Keratinocyte (primary cell): ENCODE data around the gene IFRD2. TPM values are rescaled to one million over a fixed set of nuclear protein-coding genes. Genes with fewer than 3 reads are reported as not detected.

ENCODE experiments used
- DNase-seq: peaks from one replicate; pipeline ENCODE4 v3.0.0-alpha.2; 2011; ENCODE audit warnings: low read depth, missing footprints, low spot score
- FAIRE-seq: peaks from 2 replicates; lab custom pipeline; 2011; peaks lifted over from hg19 to GRCh38; lab: Jason Lieb, UNC
- H2AFZ ChIP-seq: 2 replicates; pipeline ENCODE4 v1.6.0; 2012; ENCODE audit warnings: low read length, control low read depth, inconsistent platforms; ENCODE audit not compliant: control insufficient read depth
- H3K27ac ChIP-seq: 2 replicates; pipeline ENCODE4 v1.5.1; 2011; ENCODE audit warnings: low read length; ENCODE audit not compliant: control insufficient read depth, insufficient read depth
- H3K27me3 ChIP-seq: 3 replicates; pipeline ENCODE4 v1.6.0; 2011; ENCODE audit warnings: low read length; ENCODE audit not compliant: control insufficient read depth, insufficient read depth; ENCODE audit errors: extremely low read depth
- H3K36me3 ChIP-seq, 2 experiments: 2 replicates in 1 of 2; 3 replicates in 1 of 2; pipeline ENCODE4 v1.5.1; 2011; ENCODE audit warnings: low read length in 2 of 2, mild to moderate bottlenecking in 1 of 2; ENCODE audit not compliant: control insufficient read depth in 2 of 2, insufficient read depth in 2 of 2; ENCODE audit errors: extremely low read depth in 1 of 2
- H3K4me1 ChIP-seq: 3 replicates; pipeline ENCODE4 v1.5.1; 2011; ENCODE audit warnings: low read length; ENCODE audit not compliant: control insufficient read depth, insufficient read depth; ENCODE audit errors: extremely low read depth
- H3K4me2 ChIP-seq: 3 replicates; pipeline ENCODE4 v1.6.0; 2011; ENCODE audit warnings: low read depth, low read length; ENCODE audit not compliant: control insufficient read depth, insufficient read depth; ENCODE audit errors: extremely low read depth
- H3K4me3 ChIP-seq, 3 experiments: fragments of 200-600 bp in 1 of 3; sonication (generic) in 1 of 3; 2 replicates in 2 of 3; 3 replicates in 1 of 3; pipeline ENCODE4 v1.5.1; 2011 to 2016; ENCODE audit warnings: low read length in 3 of 3, mild to moderate bottlenecking in 3 of 3, control low read depth in 2 of 3, inconsistent platforms in 1 of 3, low read depth in 1 of 3, mixed read lengths in 1 of 3, mixed run types in 1 of 3, moderate library complexity in 1 of 3; ENCODE audit not compliant: control insufficient read depth in 2 of 3, insufficient read depth in 2 of 3; ENCODE audit errors: extremely low read depth in 1 of 3
- H3K79me2 ChIP-seq: 2 replicates; pipeline ENCODE4 v1.6.0; 2012; ENCODE audit warnings: low read length; ENCODE audit not compliant: control insufficient read depth, insufficient read depth
- H3K9ac ChIP-seq: 3 replicates; pipeline ENCODE4 v1.6.0; 2011; ENCODE audit warnings: low read length; ENCODE audit not compliant: control insufficient read depth, insufficient read depth; ENCODE audit errors: extremely low read depth
- H3K9me1 ChIP-seq: 3 replicates; pipeline ENCODE4 v1.6.0; 2011; ENCODE audit warnings: low read length; ENCODE audit not compliant: control insufficient read depth, insufficient read depth; ENCODE audit errors: extremely low read depth
- H3K9me3 ChIP-seq: 2 replicates; pipeline ENCODE4 v1.5.1; 2012; ENCODE audit warnings: low read depth, low read length; ENCODE audit not compliant: control insufficient read depth
- H4K20me1 ChIP-seq: 3 replicates; pipeline ENCODE4 v1.6.0; 2011; ENCODE audit warnings: low read length; ENCODE audit not compliant: control insufficient read depth, insufficient read depth; ENCODE audit errors: extremely low read depth
- CTCF ChIP-seq, 3 experiments: IDR thresholded peaks in 1 of 3; conservative IDR thresholded peaks in 1 of 3; optimal IDR thresholded peaks in 1 of 3; 2 replicates in 2 of 3; 3 replicates in 1 of 3; pipeline versions ENCODE3 to v1.5.1; 2011; ENCODE audit warnings: low read length in 3 of 3, mild to moderate bottlenecking in 3 of 3, moderate library complexity in 2 of 3, control low read depth in 1 of 3, inconsistent platforms in 1 of 3; ENCODE audit not compliant: insufficient read depth in 2 of 3; ENCODE audit errors: extremely low read depth in 1 of 3
- EZH2 ChIP-seq: IDR thresholded peaks from one replicate; pipeline ENCODE4 v1.6.1; 2012; ENCODE audit warnings: inconsistent platforms, mild to moderate bottlenecking, low read length, moderate library complexity
- dilution Hi-C: fragments of 300-500 bp; cut with MboI; formaldehyde crosslinking; loops from one replicate; pipeline ENCODE4 v1.7.0; 2020; ENCODE audit warnings: low sequenced_read_pairs; ENCODE audit not compliant: extremely low pct_ligation_motif_present
- polyA plus RNA-seq, 5 experiments: library from polyadenylated mRNA; depleted of rRNA in 3 of 5; stranded (reverse) in 3 of 5; stranded (forward) in 1 of 5; unstranded in 1 of 5; fragments of >200 nt; gene quantifications; 1 replicate in 1 of 5; 2 replicates in 3 of 5; 3 replicates in 1 of 5; pipeline versions ENCODE4 v1.2.1 to v1.2.3, GENCODE V29; 2011 to 2012; ENCODE audit warnings: missing spikeins in 2 of 5, low read depth in 1 of 5, low replicate concordance in 1 of 5

Gene IFRD2
- polyA plus RNA-seq, 1 donor (not counting 4 experiments of a cell fraction or from before 2014, with no cell fraction given), result 50.3 TPM

- Histone ChIP-seq H3K27ac (peak overlapping the region; percentile 97), H4K20me1 (no peaks in the 10 kb centered on the region), H3K4me1 (peaks cover 39% of the 10 kb centered on the region), H3K9ac (peak overlapping the region; percentile 76), H3K27me3 (no peaks in the 10 kb centered on the region), H3K79me2 (peaks cover 9% of the 10 kb centered on the region), H3K9me3 (no peaks in the 10 kb centered on the region), H3K9me1 (peaks cover 5% of the 10 kb centered on the region), H2AFZ (peak overlapping the region; percentile 7), H3K36me3 (peaks cover 0 to 4% of the 10 kb centered on the region in 2 experiments), H3K4me3 (peak overlapping the region; percentile 13 to 67 (median 48)), H3K4me2 (peak overlapping the region; percentile 79)
- FAIRE-seq (peak; percentile 97), DNase-seq (no peak)
- TF ChIP-seq CTCF (optimal IDR thresholded peaks at IDR 0.05 in 1 of 3, IDR thresholded peaks at IDR 0.05 in 1 of 3, conservative IDR thresholded peaks at IDR 0.05 in 1 of 3; ENCODE audit: extremely low read depth in 1 of 3, insufficient read depth in 2 of 3, low read length in 3 of 3) (no peak), EZH2 (no peak)
- dilution Hi-C loops, result no loop called here
Measured at GRCh38 chr3:50299929-50300680, 7.9 kb upstream of the IFRD2 start.

GRCh38 chr3:50299638-50299928 lies 7.4 kb upstream of the IFRD2 start:
- no peak for FAIRE-seq

More at GRCh38 chr3:50299638-50299928, 7.4 kb upstream of the IFRD2 start:
- Histone ChIP-seq H3K27me3 (no peaks in the 10 kb centered on the region), H3K4me3 (peak overlapping the region; percentile 13 to 67 (median 48)), H3K9ac (peak overlapping the region; percentile 76), H3K79me2 (peaks cover 9% of the 10 kb centered on the region), H3K36me3 (peaks cover 0 to 4% of the 10 kb centered on the region in 2 experiments), H3K4me1 (peaks cover 34% of the 10 kb centered on the region), H3K9me3 (no peaks in the 10 kb centered on the region), H3K9me1 (peaks cover 4% of the 10 kb centered on the region), H4K20me1 (no peaks in the 10 kb centered on the region), H3K4me2 (peak overlapping the region; percentile 79), H3K27ac (peak overlapping the region; percentile 97), H2AFZ (no peak overlapping the region)
- TF ChIP-seq EZH2 (no peak), CTCF (optimal IDR thresholded peaks at IDR 0.05 in 1 of 3, IDR thresholded peaks at IDR 0.05 in 1 of 3, conservative IDR thresholded peaks at IDR 0.05 in 1 of 3; ENCODE audit: extremely low read depth in 1 of 3, insufficient read depth in 2 of 3, low read length in 3 of 3) (no peak)
- DNase-seq, result no peak
- dilution Hi-C loops, result no loop called here
